ENCODE results near the gene GNAQ. TPM values are rescaled to one million over a fixed set of nuclear protein-coding genes. Genes with fewer than 3 reads are reported as not detected.

The GNAQ gene
- total and polyA plus RNA-seq, 4 donors = 24.6 to 86.2 (median 51.4) TPM

DNA sequence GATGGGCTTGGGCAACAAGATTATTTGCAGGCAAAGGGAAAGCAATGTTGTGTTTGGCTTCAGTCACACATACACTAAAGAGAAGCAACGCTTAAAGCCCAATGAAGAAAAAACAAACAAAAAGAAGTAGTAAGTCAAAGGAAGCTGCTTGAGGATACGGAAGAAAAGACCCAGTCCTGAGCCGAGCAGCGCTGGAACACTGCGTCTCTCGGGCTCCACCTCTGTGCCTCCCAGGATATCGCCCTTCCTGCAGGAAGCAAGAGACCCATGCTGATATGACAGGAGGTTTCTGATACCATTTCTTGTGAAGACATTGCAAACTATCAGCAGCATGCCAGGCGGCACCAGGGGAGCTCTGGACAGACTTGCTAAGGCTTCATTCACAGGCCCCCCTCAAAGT, 9.9 kb downstream of the GNAQ start:
- DNase-seq (peak in 1 of 3 donors; percentile 50), ATAC-seq (ENCODE audit: insufficient read depth, low FRiP score) (no peak)
- TF ChIP-seq CTCF (IDR thresholded peaks at IDR 0.05; ENCODE audit: control extremely low read depth, extremely low read depth) = no peak
- H3K4me1 ChIP-seq (ENCODE audit: control insufficient read depth in 5 of 5, insufficient read depth in 5 of 5, low read length in 5 of 5) = peaks cover 9 to 26% (median 18%) of the 10 kb centered on the region in 5 donors
- H3K36me3 ChIP-seq (ENCODE audit: control insufficient read depth in 4 of 4, insufficient read depth in 4 of 4, low read length in 4 of 4) = peaks cover 0 to 6% (median 0%) of the 10 kb centered on the region in 4 donors
- H3K9ac ChIP-seq (ENCODE audit: insufficient read depth in 1 of 2, low read length in 2 of 2) = no peak overlapping the region
- H3K27ac ChIP-seq (ENCODE audit: low read depth in 1 of 2, low read length in 1 of 2) = peak overlapping the region in 1 of 2 donors; percentile 86
- H3K27me3 ChIP-seq (ENCODE audit: control insufficient read depth in 3 of 3, insufficient read depth in 3 of 3, low read length in 2 of 3) = no peaks in the 10 kb centered on the region
- no peaks in the 10 kb centered on the region for H3K9me3 ChIP-seq (ENCODE audit: control insufficient read depth in 4 of 4, insufficient read depth in 3 of 4, low read length in 3 of 4)
- WGBS, 2 donors = 13 to 21% methylated on average over 8 of the region's 8 CpGs
- no peak overlapping the region for H3K4me3 ChIP-seq

DNA sequence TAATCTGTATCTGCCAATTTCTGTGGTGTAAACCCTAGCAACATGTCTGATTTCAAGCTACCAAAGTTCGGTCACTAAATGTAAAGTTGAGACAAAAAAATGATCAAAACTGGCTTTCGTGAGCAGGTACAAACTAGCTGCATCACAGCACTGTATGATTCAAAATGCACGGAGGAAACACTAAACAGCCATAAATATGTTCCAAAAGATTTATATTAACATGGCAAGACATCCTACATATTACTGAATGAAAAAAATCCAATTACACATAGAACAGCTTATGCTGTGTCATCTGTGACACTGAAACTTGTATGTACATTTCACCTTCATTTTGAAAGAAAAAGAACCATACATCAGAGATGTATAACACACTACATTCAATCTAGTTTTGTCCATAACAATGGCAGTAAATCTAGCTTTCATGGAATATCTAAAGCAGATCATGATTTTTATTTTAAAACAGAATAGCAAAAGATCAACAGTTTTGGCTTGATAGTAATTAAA, 14.4 kb downstream of the GNAQ start:
- WGBS, 2 donors = 86 to 90% methylated on average over 3 of the region's 3 CpGs
- H3K36me3 ChIP-seq (ENCODE audit: control insufficient read depth in 4 of 4, insufficient read depth in 4 of 4, low read length in 4 of 4) = peaks cover 0 to 6% (median 0%) of the 10 kb centered on the region in 4 donors
- no peak for ATAC-seq (ENCODE audit: insufficient read depth, low FRiP score)
- H3K9me3 ChIP-seq (ENCODE audit: control insufficient read depth in 4 of 4, insufficient read depth in 3 of 4, low read length in 3 of 4) = no peaks in the 10 kb centered on the region
- H3K27me3 ChIP-seq (ENCODE audit: control insufficient read depth in 3 of 3, insufficient read depth in 3 of 3, low read length in 2 of 3) = no peaks in the 10 kb centered on the region
- no peak overlapping the region for H3K4me3 ChIP-seq
- peaks cover 4 to 16% (median 10%) of the 10 kb centered on the region in 5 donors for H3K4me1 ChIP-seq (ENCODE audit: control insufficient read depth in 5 of 5, insufficient read depth in 5 of 5, low read length in 5 of 5)
- no peak overlapping the region for H3K27ac ChIP-seq (ENCODE audit: low read depth in 1 of 2, low read length in 1 of 2)
- H3K9ac ChIP-seq (ENCODE audit: insufficient read depth in 1 of 2, low read length in 2 of 2) = no peak overlapping the region
- TF ChIP-seq CTCF (IDR thresholded peaks at IDR 0.05; ENCODE audit: control extremely low read depth, extremely low read depth) = no peak
- DNase-seq = no peak

- ATAC-seq (ENCODE audit: insufficient read depth, low FRiP score) (no peak), DNase-seq (no peak)
- peaks cover 0 to 1% (median 0%) of the 10 kb centered on the region in 4 donors for H3K36me3 ChIP-seq (ENCODE audit: control insufficient read depth in 4 of 4, insufficient read depth in 4 of 4, low read length in 4 of 4)
- H3K9ac ChIP-seq (ENCODE audit: insufficient read depth in 1 of 2, low read length in 2 of 2) = no peak overlapping the region
- H3K4me1 ChIP-seq (ENCODE audit: control insufficient read depth in 5 of 5, insufficient read depth in 5 of 5, low read length in 5 of 5) = peaks cover 0 to 13% (median 5%) of the 10 kb centered on the region in 5 donors
- H3K27me3 ChIP-seq (ENCODE audit: control insufficient read depth in 3 of 3, insufficient read depth in 3 of 3, low read length in 2 of 3) = no peaks in the 10 kb centered on the region
- H3K4me3 ChIP-seq = no peak overlapping the region
- H3K9me3 ChIP-seq (ENCODE audit: control insufficient read depth in 4 of 4, insufficient read depth in 3 of 4, low read length in 3 of 4) = no peaks in the 10 kb centered on the region
- no peak overlapping the region for H3K27ac ChIP-seq (ENCODE audit: low read depth in 1 of 2, low read length in 1 of 2)
- no peak for TF ChIP-seq CTCF (IDR thresholded peaks at IDR 0.05; ENCODE audit: control extremely low read depth, extremely low read depth)
Measured at GRCh38 chr9:78015241-78015640, 16.4 kb downstream of the GNAQ start.

GRCh38 chr9:78014776-78015175, 16.8 kb downstream of the GNAQ start:
- DNase-seq (no peak), ATAC-seq (ENCODE audit: insufficient read depth, low FRiP score) (no peak)
- Histone ChIP-seq H3K27me3 (ENCODE audit: control insufficient read depth in 3 of 3, insufficient read depth in 3 of 3, low read length in 2 of 3) (no peaks in the 10 kb centered on the region), H3K9ac (ENCODE audit: insufficient read depth in 1 of 2, low read length in 2 of 2) (no peak overlapping the region), H3K4me3 (no peak overlapping the region), H3K9me3 (ENCODE audit: control insufficient read depth in 4 of 4, insufficient read depth in 3 of 4, low read length in 3 of 4) (no peaks in the 10 kb centered on the region), H3K27ac (ENCODE audit: low read depth in 1 of 2, low read length in 1 of 2) (no peak overlapping the region), H3K36me3 (ENCODE audit: control insufficient read depth in 4 of 4, insufficient read depth in 4 of 4, low read length in 4 of 4) (no peaks in the 10 kb centered on the region), H3K4me1 (ENCODE audit: control insufficient read depth in 5 of 5, insufficient read depth in 5 of 5, low read length in 5 of 5) (peaks cover 0 to 14% (median 5%) of the 10 kb centered on the region in 5 donors)
- WGBS, 2 donors = 69 to 80% methylated on average over 6 of the region's 6 CpGs
- TF ChIP-seq CTCF (IDR thresholded peaks at IDR 0.05; ENCODE audit: control extremely low read depth, extremely low read depth) = no peak
